Right renal cortex interstitium (tissue), 3 donors: ENCODE results near the gene ESYT2. TPM values are rescaled to one million over a fixed set of nuclear protein-coding genes. Genes with fewer than 3 reads are reported as not detected.

Experiments used
- DNase-seq, 3 donors: peaks; one replicate each; pipeline ENCODE4 v3.0.0-alpha.2; 2013; ENCODE audit warnings: low read depth in 3 of 3, low spot score in 2 of 3
- polyA plus RNA-seq, 3 donors: library from polyadenylated mRNA; unstranded; fragments of 120-200 nt; gene quantifications; one replicate each; pipeline ENCODE4 v1.2.1, GENCODE V29; 2013; ENCODE audit not compliant: insufficient read length in 3 of 3

ESYT2 gene
- polyA plus RNA-seq, 3 donors = 47.1 to 48.0 (median 47.7) TPM

DNA sequence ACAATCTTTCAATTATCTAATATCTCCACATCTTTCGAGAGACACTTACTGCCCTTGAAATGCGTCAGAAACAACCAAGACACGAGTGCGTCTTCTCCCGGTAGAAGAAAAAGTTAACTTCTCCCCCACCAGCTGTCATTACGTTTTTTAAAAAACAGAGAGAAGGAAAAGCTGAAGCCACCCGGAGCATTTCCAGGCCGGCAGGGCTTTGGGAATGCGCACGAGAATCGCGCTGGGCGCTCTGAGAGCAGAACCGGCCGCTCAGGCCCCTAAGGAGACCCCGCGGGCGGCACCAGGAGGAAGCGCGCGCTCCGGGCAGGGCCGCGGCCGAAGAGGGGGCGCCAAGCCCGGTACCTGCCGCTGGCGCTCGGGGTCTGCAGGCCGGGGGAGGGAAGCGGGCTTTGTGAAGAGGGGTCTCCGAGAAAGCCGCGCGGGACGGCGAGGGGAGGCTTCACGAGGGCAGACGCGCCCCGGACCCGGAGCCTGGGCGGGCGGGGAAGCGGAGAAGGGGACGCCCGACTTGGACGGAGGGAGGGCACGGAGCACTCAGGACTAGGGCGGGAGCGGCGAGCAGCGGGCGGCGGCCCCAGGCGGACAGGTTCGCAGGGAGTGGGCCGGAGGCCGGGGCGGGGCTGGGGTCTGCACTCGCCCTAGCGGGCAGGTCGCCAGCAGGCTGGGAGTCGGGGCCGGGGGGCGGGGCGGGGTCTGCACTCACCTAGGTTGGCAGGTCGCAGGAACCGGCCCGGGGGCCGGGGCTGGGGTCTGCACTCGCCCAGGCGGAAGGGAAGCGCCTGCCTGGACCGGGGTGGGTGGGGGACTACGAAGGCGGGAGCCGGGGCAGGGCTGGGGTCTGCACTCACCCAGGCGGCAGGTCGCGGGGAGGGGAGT, 932 bp downstream of the ESYT2 start:
- DNase-seq = no peak

DNA sequence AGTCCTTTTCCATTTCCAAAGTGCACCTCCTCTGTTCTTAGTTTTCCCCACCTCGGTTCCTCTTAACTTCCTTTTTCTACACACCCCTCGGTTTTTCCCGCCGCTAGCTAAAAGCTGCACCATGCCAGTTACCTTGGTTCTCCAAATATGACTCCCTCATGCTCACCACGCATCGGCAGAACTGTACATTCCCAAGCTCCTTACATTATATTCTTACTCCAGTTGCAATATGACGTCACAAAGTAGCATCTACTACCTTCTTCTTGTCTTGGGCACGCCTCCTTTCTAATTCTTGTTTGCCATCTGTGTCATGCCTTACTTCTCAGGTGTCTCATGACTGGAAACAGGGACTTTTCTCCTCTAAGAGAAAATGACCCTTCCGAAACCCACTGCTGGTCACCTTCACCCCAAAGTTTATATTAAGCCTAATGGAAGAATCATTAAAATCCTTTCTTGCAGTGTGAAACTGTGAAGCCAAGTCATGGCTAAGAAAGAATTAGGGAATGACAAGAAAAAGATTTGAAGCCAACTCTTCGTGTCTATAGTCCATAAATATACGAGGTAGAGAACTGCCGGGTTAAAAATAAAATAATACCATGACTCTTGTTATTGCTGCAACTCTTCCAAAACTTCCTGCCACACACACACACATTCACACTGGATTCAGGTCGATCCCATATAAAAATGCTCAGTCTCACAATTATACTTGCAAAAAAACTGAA, 1.7 kb downstream of the ESYT2 start:
- DNase-seq = no peak

DNA sequence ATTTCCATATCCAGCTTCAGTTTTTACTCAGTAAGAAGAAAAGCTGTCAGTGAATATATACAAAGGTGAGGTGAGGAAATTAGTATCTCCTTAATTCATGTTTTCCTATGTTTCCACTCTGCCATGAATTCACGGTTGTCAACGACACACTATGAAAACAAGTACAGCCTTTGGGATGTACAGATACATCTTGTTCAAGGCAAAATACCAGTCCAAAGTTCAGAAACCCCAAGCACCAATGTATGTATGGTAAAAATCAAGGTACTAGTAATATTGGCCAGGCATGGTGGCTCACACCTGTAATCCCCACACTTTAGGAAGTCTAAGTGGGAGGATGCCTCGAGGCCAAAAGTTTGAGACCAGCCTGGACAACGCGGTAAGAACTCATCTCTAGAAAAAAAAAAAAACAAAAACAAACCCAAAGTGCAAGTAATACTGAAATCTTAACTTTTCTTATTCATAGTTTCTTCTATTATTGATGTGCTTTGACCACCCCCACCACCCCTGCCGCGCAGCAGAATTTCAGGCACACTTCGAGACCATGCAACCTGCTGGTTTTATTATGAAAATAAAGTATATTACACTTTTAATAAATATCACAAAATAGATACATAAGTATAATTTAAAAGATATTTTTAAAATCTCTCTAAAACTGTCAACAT, 3.5 kb downstream of the ESYT2 start:
- DNase-seq = no peak

DNA sequence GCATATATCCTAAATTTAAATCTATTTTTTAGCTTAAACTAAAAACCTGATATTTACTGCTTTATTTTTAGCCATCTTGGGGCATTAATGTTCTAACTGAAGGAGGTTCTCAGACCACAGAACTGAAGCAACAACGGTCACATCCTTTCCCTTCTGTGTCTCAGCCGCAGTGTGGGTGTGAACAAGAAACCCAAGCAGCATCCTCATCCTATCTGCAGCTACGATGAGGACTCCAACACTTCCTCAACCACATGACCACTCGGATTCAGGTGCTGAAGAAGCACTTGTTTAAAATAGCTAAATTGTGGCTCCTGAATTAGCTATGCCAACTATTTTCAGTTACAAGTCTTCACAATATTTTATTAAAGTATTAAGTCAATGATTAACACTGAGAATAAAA, 5.3 kb downstream of the ESYT2 start:
- no peak for DNase-seq

DNA sequence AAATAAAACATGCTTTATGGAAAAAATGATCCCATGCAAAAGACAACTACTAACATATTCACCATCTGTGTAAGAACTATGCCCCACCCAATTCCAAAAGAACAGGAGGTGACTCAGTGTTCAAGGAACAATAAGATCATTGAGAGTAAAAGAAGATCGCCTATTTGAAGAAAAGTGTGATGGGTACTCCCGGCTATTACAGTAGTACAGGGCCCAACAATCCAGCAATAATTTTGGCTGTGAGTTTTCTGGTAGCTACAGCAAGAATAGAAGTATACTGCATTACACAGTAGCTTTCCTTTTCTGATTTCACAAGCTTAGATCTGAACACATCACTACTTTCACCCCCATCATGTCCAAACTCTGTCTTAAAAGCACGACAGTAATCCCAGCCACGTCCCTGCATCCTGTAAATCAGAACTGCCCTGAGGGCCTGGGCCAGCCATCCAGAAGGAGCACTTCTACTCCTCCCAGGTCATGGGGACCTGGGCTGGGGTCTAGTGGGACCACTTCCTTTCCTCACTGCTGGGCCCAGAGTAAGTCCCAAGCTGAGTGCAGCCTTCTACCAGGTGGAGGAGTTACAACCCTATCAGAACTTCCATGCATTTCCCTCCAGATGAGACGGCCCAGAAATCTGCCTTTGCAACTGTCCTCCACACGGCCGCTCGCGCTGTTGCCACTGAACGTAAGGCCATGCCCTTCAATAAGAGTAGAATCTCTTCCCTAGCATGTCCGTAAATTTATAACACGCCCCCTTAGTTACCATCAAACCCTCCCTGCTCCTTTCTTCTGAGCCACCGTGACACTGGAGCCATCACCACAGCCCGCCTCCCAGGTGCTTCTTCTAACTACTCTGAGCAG, 7.9 kb downstream of the ESYT2 start:
- DNase-seq = no peak

DNA sequence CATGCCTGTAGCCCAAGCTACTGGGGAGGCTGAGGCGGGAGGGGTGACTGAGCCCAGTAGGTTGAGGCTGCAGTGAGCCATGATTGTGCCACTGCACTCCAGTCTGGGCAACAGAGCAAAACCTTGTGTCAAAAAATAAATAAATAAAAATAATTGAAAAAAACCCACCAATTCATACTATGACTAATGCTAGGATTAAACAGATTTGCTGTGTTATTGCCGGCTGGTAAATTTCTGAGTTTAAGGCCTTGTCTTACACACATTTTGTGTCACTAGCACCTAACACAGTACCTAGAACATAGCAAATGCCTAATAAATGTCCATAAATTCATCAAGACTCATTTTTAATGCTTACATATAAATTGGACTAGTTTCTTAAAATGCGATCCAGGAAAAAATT, 8.7 kb downstream of the ESYT2 start:
- no peak for DNase-seq

DNA sequence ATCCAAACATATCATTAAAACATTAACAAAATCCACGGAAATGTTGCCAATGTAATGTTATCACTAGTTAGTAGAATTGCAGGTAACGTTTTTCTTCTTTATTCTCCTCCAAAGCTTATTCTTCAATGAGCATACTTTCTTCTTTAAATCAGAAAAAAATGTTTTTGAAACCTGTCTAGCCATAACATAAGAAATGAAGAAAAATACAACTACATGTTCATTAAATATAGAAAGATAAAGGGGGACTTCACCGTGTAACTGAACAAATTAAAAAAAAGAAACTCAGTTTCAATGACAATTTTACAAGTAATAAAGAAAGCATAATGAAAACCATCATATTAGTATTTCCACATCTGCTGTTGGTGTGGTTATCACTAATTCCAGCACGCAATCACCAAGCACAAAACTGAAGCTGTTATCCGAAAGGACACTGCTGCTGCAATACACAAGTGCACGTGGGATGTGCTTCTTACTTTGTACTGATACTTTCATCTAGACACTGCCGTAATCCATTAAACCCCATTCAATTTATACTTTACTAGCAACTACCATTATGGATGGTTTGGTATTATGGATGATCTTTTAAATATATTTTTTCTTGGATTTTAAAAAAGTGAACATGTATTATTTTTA, 9.6 kb downstream of the ESYT2 start:
- DNase-seq = no peak

DNA sequence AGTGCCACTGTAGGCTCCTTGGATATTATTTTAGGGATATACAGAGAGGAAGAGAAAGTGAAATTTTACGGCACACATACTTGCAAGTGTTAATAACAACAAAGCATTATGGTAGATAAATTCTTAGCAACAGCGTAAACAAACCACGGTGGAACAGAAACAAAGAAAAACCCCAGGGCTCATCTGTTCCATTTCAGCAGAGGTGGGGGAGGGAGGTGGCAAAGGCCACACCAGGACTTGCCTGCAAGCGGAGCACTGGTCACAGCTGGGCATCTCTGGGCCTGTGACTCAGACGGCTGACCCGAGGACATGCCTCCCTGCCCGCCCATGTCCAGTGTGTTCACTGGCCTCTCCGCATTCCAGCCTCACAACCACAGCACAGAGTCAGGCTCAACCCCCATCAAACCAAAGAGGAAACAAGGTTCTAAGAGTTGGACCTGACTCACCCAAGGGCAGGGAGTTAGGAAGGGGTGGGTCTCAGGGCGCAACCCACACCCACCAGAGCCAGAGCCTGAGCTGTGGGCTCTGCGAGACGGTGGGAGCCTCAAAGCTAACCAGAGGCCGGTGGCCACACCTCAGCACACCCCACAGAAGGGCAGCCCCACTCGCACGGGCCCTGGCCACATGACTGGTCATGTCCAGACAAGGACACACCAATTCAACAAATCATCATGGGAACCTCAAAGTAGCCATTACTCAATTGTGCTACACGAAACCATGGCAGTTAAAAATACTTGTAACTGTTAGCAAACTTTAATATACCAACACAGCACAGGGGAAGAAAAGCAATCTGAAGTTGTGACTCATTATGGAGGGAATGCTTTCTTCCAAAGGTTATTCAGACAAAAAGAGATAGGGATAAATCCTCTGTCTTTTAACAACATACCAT, 10.7 kb downstream of the ESYT2 start:
- peak in 1 of 3 donors; percentile 55 for DNase-seq

DNA sequence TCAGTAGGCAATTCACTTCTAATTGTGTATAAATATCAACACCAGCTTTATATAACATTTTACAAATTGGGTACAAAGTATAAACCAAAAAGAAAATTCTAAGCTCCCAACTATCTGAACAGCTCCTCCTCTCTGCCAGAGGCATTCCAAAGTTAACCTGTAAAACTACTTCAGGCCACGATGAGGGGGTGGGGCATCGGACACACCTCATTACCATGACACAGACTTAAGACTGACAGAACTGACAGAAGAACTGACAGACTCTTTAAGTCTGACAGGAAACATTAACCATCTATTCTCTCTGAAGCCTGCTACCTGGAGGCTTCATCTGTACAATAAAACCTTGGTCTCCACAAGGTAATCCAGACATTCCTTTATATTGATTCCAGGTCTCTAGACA, 12.3 kb downstream of the ESYT2 start:
- no peak for DNase-seq

DNA sequence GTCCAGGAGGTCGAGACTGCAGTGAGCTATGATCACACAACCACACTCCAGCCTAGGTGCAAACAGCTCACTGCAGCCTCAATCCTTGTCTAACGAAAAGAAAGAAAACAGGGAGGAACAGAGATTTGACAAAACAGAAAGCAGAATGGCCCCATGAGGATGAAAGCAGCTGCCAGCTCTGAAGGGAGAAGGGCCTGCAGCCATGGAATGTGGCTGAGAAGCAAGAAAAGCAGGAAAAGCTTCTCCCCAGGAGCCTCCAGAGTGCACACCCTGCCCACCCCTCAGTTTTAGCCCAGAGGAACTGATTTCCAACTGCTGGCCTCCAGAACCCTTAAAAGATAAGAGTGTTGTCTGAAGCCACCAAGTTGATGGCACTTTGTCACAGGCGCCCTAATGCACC, 13.0 kb downstream of the ESYT2 start:
- DNase-seq = no peak

DNA sequence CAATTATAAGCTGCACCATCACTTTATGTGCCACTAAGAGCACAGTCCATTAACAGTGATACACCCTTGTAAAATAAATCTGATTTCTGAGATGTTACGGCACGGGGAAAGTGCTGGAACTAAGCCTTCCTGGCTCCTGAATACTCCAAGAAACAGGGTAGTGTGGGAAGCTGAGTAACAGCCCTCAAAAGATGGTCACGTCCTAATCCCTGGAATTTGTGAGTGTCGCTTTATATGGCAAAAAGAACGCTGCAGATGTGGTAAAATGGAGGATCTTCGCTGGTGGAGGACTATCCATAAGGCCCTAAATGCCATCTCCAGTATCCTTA, 13.5 kb downstream of the ESYT2 start:
- DNase-seq = no peak

DNA sequence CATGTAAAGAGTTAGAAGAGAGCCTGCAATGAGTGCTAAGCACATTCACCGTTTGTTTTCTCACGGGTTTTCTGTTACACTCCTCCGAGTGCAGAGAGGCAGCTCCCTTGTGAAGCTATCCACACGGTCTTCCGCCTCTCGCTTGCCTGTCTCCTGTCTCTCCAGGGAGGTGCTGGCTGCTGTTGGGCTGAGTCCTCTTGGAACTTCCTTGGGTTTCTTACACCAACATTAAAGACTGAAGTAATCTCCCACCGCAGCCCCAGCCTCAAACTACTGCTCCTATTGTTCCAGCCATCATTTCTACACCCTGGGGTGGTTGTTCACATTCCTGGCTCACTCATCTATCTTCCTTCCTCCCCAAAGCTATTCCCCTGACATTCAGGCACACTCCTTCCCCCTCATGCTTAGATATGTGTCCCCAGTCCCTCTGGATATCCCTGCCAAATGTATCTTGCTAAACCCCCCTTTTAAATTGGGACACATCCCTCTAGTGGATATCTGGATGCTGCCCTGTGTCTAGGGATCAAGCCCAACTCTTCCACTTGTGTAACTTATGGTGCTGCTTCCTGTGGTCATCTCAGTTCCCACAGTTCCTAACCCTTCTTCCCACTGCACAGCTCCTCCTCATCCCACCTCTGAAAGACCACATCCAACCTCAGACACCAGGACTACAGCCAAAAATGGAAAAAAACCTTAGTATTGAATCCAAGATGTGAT, 14.1 kb downstream of the ESYT2 start:
- DNase-seq = no peak

DNA sequence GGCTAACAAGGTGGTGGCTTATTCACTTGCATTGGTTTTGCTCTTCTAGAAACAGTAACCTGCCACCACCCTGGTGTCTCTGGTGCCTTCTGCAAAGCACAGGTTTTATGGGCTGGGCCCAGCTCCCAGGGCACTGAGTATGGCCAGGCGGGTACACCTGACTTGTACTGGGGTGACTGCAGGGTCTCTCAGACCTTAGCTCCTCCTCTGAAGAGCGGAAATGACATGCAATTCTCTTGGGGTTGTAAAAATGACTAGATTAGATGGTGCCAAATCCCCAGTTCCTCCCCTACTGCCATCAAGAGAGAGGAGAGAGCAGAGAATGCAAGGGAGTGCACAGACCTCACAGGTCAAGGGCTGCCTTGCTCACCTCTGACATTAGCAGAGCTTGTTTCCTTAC, 14.7 kb downstream of the ESYT2 start:
- DNase-seq = no peak

DNA sequence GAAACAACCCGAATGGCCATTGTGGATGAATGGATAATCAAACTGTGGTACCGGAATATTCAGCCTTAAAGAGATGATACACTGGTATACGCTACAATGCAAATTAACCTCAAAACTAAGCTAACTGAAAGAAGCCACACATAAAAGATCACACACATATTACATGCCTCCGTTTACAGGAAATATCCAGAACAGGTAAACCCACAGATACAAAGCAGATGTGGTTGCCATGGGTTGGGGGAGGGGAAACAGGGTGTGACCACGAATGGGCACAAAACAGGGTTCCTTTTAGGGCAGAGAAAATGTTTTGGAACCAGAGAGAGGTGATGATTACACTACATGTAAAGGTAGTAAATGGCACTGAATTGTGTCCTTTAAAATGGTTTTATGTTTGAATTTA, 16.6 kb downstream of the ESYT2 start:
- DNase-seq = no peak

DNA sequence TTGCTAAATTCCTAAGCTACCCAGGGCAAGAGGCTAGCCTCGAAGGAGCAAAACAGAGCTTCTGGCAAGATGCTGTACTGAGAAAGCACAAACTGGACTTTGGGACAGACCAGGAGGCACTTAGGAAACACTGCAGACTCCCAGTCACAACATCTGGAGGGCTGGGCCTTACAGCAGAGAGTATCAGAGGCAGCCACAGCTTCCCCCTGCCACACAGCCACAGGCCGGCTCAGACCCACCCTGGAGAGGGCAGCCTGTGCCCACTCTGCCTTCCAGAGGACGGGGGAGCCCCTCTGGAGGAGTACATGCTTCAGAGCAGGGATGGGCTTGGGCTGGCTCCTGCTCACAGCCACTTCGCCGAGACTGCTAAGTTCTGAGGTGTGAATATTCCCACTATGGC, 17.4 kb downstream of the ESYT2 start:
- no peak for DNase-seq

DNA sequence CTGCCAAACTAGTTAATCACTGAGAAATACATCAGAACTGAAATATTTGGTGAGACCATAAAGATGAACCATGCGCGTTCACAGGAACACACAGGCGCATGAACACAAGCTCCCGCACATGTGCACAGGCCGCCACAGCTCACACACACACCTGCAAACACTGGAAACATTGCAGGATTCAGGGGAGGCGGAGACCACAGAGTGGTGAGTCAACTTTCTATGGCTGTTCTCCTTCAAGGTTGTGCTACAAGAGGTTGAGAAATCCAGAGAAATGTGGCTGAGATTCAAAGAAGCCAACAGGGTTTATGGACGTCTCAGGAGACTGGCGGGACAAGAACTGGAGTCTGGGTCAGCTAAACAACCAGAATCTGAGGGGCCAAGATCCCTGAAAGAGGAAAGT, 17.8 kb downstream of the ESYT2 start:
- DNase-seq = no peak

DNA sequence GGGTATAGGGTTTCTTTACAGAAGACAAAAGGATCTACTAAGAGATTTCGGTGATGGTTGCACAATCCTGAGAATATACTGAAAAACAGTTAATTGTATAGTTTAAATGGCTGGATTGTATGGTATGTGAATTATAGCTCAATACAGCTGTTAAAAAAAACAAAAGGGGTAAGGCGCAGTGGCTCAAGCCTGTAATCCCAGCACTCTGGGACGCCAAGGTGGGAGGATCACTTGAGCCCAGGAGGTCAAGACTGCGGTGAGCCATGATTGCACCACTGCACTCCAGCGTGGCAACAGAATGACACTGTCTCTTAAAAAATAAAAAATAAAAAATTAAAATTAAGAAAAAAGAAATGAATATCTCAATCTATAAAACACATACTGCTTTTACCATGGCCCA, 18.5 kb downstream of the ESYT2 start:
- no peak for DNase-seq

DNA sequence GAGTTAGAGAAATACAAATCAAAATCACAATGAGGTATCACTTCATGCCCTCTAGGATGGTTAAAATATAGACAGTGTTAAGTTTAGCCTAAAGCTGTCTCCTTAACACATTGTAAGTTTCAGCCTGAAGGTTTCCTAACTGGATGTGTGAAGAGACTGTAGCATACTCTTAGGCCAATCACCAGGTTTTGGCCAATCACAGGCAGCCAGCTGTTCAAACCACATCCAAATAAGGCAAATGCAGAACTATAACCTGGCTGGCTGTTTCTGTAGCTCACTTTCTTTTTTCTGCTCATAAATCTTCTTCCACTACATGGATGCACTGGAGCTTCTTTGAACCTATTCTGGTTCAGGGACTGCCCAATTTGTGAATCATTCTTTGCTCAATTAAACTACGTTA, 19.7 kb downstream of the ESYT2 start:
- no peak for DNase-seq

DNA sequence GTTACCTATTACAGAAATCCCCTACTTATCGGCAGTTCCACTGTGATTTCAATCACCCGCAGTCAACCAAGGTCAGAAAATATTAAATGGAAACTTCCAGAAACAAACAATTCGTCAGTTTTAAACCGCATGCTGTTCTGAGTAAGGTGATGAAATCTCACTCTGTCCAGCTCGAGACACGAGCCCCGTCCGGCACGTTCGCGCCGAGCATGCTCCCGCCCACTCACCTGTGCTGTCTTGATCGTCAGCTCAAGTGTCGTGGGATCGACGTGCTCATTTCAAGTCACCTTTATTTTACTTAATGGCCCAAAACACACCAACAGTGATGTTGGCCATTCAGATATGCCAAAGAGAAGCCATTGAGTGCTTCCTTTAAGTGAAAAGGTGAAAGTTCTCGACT, 21.2 kb downstream of the ESYT2 start:
- no peak for DNase-seq
